ENCODE measurements around the gene OR2F2.

The OR2F2 gene

GRCh38 chr7:143934526-143935325, at the start of gene OR2F2:
OR2F2 (plus strand) TSS chr7:143935233; CDS start chr7:143935233, 0 bp downstream.
- no peak for DNase-seq

GRCh38 chr7:143885951-143886350, 49.1 kb upstream of the OR2F2 start:
- no peak for DNase-seq

DNA sequence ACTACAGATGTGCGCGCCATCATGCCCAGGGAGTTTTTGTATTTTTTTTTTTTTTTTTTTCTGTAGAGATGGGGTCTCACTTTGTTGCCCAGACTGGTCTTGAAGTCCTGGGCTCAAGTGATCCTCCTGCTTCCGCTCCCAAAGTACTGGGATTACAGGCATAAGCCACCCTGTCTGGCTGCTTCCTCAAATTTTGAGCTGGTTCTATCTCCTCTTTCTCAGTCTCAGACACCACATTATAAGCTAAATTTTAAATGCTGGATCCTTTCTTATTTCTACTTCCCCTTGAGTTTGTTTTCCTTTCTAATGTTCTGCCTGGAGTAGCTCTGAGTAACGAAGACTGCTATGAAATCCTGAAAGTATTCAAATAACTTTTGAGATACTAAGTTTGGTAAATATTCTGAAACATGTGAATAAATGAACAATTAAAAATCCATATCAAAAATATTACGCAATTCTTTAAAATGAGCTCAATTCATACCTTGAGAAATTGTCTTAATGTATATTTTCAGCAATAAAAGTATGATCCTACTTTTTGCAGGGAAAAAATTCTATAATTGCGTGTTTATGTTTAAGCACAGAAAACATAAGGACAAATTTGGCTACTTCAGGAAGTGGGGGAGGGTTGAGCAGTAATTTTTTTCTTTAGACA, 48.1 kb upstream of the OR2F2 start:
- no peak for DNase-seq

DNA sequence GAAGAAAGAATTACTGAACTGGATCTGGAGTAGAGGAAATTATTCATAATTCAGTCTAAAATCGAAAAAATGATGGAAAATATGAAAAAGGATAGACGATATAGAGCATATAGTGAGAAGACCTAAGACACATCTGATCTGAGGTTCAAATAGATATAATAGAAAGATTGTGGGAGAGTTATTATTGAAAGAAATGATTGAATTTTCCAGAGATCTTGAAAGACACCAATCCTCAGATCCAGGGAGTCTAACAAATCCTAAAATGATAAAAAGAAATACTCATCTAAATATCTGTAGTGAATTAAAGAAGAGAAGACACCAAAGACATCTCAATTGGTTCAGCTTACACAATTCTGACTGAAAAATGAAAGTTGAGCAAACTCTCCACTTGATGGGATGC, 46.0 kb upstream of the OR2F2 start:
- DNase-seq: no peak

- DNase-seq: no peak
These were observed 44.5 kb upstream of the OR2F2 start for GRCh38 chr7:143890558-143890957.

- DNase-seq: no peak
These were observed 43.6 kb upstream of the OR2F2 start for GRCh38 chr7:143891457-143891856.

DNA sequence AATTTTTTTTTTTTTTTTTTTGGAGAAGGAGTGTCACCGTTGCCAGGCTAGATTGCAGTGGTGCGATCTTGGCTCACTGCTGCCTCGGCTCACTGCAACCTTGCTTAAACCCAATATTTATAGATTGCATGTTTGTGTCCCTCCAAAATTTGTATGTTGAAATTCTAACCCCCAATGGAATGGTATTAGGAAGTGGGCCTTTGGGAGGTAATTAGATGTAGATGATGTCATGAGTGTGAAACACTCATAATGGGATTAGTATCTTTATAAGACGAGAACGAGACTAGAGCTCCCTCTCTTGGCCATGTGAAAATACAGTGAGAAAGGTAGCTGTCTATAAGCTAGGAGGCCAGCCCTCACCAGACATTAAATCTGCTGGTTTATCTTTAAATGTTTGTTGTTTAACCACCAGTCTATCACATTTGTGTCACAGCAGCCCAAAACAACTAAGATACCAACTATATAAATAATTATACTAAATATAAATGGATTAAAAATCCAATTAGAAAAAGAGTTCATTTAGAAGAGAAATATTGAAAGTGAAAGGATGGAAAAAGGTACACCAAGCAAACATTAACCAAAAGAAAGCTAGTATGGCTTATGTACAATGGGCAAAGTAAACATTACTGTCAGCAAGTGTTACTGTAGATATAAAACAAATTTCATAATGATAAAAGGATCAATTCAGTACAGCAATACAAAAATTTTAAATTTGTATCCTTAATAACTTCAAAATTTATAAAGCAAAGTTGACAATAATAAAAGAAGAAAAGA, 42.3 kb upstream of the OR2F2 start:
- DNase-seq: peak; percentile 70

GRCh38 chr7:143896667-143897066, 38.4 kb upstream of the OR2F2 start:
- no peak for DNase-seq

- no peak for DNase-seq
These were observed 36.2 kb upstream of the OR2F2 start for GRCh38 chr7:143898810-143899209.

- no peak for DNase-seq
These were observed 34.7 kb upstream of the OR2F2 start for GRCh38 chr7:143900230-143900766.

- DNase-seq: no peak
These were observed 33.7 kb upstream of the OR2F2 start for GRCh38 chr7:143901332-143901667.

GRCh38 chr7:143901668-143902331, 33.2 kb upstream of the OR2F2 start, which contains the start of gene TCAF1:
TCAF1 (minus strand) TSS chr7:143902176; CDS start chr7:143876608, 25,568 bp downstream.
- DNase-seq: peak; percentile 96

DNA sequence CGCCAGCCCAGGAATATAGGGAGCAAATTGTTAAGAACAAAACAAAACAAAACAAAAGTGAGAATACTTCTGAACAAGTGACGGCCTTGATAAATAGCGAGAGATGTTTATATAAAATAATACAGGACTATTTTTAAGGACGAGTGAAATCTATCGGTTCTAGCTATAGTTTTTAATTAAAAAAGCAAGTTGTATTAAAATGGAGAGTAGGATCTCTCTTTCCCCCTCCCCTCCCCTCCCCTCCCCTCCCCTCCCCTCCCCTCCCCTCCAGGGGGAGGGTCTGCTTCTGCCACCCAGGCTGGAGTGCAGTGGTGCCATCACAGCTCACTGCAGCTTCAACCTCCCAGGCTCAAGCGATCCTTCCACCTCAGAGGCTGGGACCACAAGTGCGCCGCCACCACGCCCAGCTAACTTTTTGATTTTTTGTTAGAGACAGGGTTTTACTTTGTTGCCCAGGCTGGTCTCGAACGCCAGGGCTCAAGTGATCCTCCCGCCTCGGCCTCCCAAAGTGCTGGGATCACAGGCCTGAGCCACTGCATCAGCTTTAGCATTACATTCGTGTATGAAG, 32.6 kb upstream of the OR2F2 start:
- DNase-seq: no peak

- no peak for DNase-seq
These were observed 29.5 kb upstream of the OR2F2 start for GRCh38 chr7:143905509-143905908.

- DNase-seq: no peak
These were observed 28.9 kb upstream of the OR2F2 start for GRCh38 chr7:143906151-143906550.

DNA sequence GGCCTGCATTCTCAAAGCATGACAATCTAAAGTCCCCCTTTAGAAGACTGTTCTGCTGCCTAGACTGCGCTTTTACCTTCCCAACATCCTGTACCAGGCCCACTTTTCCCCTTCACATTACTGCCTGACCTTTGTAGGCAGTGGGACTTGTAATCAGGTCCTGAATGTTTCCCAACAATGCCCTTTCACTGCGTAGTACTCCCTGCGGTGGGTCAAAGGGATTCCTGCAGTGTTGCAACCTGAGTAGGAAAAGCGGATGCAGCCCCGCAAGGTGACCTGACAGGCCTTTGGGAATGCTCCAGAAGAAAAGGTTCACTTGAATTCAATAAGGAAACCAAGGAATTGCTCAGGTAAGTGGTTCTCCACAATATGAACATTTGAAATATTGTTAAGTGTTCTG, 28.1 kb upstream of the OR2F2 start:
- DNase-seq: no peak

DNA sequence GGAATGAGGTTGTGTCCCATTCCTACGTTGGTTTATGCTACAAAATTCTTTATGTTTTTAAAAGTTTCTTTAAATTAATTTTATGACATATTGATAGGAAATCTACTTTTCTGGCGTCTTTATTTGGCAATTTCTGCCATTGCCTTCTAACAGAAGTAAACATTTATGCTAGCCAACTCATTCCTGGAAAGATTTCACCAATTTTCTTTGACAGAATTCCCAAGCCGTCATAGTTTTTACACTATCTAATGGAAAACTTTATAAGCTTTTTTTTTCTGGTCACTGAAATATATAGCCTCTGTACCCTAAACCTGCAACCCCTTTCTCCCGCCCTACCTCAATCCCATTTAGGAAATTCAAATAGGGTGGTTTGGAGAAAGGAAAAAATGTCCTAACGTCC, 26.9 kb upstream of the OR2F2 start:
- no peak for DNase-seq

GRCh38 chr7:143909863-143910262, 25.2 kb upstream of the OR2F2 start:
- no peak for DNase-seq

DNA sequence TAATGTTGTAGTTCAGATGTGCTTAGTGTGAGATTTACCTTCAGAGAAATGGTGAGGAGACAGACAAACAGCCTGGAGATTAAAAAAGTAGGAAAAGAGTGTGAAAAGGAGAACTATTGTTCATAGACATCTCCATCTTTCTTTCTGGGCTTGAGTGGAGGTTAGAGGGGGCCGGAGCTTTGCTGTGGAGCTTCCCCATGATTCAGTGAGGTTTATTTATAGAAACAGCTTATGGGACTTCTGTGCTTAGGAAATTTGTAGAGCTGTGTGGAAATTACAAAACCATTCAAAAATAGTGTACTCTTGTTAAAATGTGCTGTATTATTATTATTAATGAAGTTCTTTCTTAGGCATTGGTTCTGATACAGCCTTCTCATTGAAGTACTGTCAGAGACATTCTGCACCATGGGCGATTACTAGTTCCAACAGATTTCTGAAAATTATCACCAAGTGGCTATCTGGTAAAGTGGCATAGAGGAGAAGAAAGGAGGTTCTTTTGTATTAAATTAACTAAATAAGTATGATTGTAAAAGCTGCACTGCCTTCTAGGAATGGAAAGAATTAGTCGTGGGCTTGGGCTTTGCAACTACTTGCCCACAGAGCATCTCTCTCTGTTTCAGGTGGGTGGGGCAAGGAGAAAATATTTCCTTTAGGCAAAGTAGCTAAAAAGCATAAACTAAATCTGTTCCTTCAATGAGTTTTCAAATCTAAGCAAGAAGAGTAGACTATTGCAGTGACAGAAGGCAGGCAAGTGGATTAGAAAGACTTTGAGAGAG, 24.4 kb upstream of the OR2F2 start:
- DNase-seq: no peak

GRCh38 chr7:143913945-143914615, 21.0 kb upstream of the OR2F2 start:
- DNase-seq: no peak

Measured in RPMI8226 (cell line).